GM12801 (cell line): ENCODE measurements around the gene UCKL1.

Experiments used
- CTCF ChIP-seq: IDR thresholded peaks from one replicate; pipeline ENCODE4 v1.5.1; 2011; ENCODE audit warnings: control low read depth; ENCODE audit not compliant: insufficient read length; ENCODE audit errors: extremely low read depth

The UCKL1 gene

GRCh38 chr20:63963784-63964301 is 7.6 kb upstream of the UCKL1 start:
- TF ChIP-seq CTCF = no peak

- no peak for TF ChIP-seq CTCF
Measured at GRCh38 chr20:63963348-63963741, 7.1 kb upstream of the UCKL1 start.

- no peak for TF ChIP-seq CTCF
Measured at GRCh38 chr20:63962426-63963347, 6.5 kb upstream of the UCKL1 start.

- no peak for TF ChIP-seq CTCF
Measured at GRCh38 chr20:63961664-63962425, 5.6 kb upstream of the UCKL1 start.

GRCh38 chr20:63959699-63960075 is 3.5 kb upstream of the UCKL1 start:
- TF ChIP-seq CTCF = no peak

- TF ChIP-seq CTCF = no peak
Measured at GRCh38 chr20:63958964-63959698, 2.9 kb upstream of the UCKL1 start.

- no peak for TF ChIP-seq CTCF
Measured at GRCh38 chr20:63958471-63958870, 2.3 kb upstream of the UCKL1 start.
